SK-MEL-5 (cell line): ENCODE measurements around the gene TCF4. TPM values are rescaled to one million over a fixed set of nuclear protein-coding genes. Genes with fewer than 3 reads are reported as not detected.
"Not testable (repeated sequence)": the region's sequence is repeated elsewhere in the genome, so short reads cannot be mapped to it uniquely, and the experiment has no call there.

Experiments used
- DNase-seq: peaks from one replicate; pipeline ENCODE4 v3.0.0-alpha.2; 2016; ENCODE audit warnings: low read depth, low spot score
- in situ Hi-C: cut with HindIII; loops from 2 replicates; pipeline ENCODE4 v1.10.0; 2016; ENCODE audit warnings: low sequenced_read_pairs, high pct_unique_total_duplicates, low pct_unique_long_range_greater_than_20kb
- total RNA-seq: library from RNA; depleted of rRNA; stranded (reverse); fragments of >200 nt; shearing (Covaris generic); gene quantifications from 2 replicates; pipeline ENCODE4 v1.2.3, GENCODE V29; 2014

TCF4 gene
- total RNA-seq, 1 experiment from 2014 or later = 0.98 TPM

- in situ Hi-C loops = no loop called here
- no peak for DNase-seq
Observed at GRCh38 chr18:55473058-55473457, 114.9 kb downstream of the TCF4 start.

GRCh38 chr18:55470826-55471225 is 117.2 kb downstream of the TCF4 start:
- DNase-seq = no peak
- in situ Hi-C loops = no loop called here

- DNase-seq, in situ Hi-C loops: not testable (repeated sequence)
Observed at GRCh38 chr18:55469134-55469533, 118.9 kb downstream of the TCF4 start.

- no peak for DNase-seq
- in situ Hi-C loops = no loop called here
Observed at GRCh38 chr18:55466789-55467188, 121.2 kb downstream of the TCF4 start.

- in situ Hi-C loops = no loop called here
- DNase-seq = no peak
Observed at GRCh38 chr18:55465313-55465712, 122.7 kb downstream of the TCF4 start.

- in situ Hi-C loops = no loop called here
- DNase-seq = peak; percentile 65
Observed at GRCh38 chr18:55464581-55464980, 123.4 kb downstream of the TCF4 start.

GRCh38 chr18:55462652-55463051 is 125.3 kb downstream of the TCF4 start:
- DNase-seq = no peak
- in situ Hi-C loops = no loop called here

- DNase-seq = no peak
- in situ Hi-C loops = no loop called here
Observed at GRCh38 chr18:55461848-55462247, 126.1 kb downstream of the TCF4 start.

- peak; percentile 93 for DNase-seq
- in situ Hi-C loops = no loop called here
Observed at GRCh38 chr18:55458456-55459203, 129.4 kb downstream of the TCF4 start.

- in situ Hi-C loops = no loop called here
- DNase-seq = no peak
Observed at GRCh38 chr18:55457028-55457427, 131.0 kb downstream of the TCF4 start.

GRCh38 chr18:55455938-55456337 is 132.1 kb downstream of the TCF4 start:
- in situ Hi-C loops = no loop called here
- DNase-seq = no peak

- DNase-seq = no peak
- in situ Hi-C loops = no loop called here
Observed at GRCh38 chr18:55453186-55453585, 134.8 kb downstream of the TCF4 start.

- in situ Hi-C loops = no loop called here
- DNase-seq = no peak
Observed at GRCh38 chr18:55452123-55452611, 135.8 kb downstream of the TCF4 start.

- in situ Hi-C loops = no loop called here
- DNase-seq = no peak
Observed at GRCh38 chr18:55449412-55450140, 138.4 kb downstream of the TCF4 start.

GRCh38 chr18:55448420-55448819 is 139.6 kb downstream of the TCF4 start:
- in situ Hi-C loops = no loop called here
- no peak for DNase-seq

- no peak for DNase-seq
- in situ Hi-C loops = no loop called here
Observed at GRCh38 chr18:55447672-55448018, 140.3 kb downstream of the TCF4 start.

- DNase-seq = no peak
- in situ Hi-C loops = no loop called here
Observed at GRCh38 chr18:55446996-55447671, 140.9 kb downstream of the TCF4 start.

- in situ Hi-C loops = no loop called here
- no peak for DNase-seq
Observed at GRCh38 chr18:55444536-55444935, 143.5 kb downstream of the TCF4 start.
